Activated CD4-positive, CD25-positive, alpha-beta regulatory T cell treated with anti-CD3 and anti-CD28 coated beads, Interleukin-2, amount 50 U/mL, for 16 hours (primary cell): Measurements from ENCODE around the gene ARHGEF39.
"Not testable (repeated sequence)": the region's sequence is repeated elsewhere in the genome, so short reads cannot be mapped to it uniquely, and the experiment has no call there.

Experiments
- DNase-seq: peaks from one replicate; pipeline ENCODE4 v3.0.0-alpha.2; 2020; ENCODE audit warnings: low read depth, low spot score

The ARHGEF39 gene

GRCh38 chr9:35650341-35651158 is 14.4 kb downstream of the ARHGEF39 start, which contains the start of gene SIT1:
SIT1 (minus strand) TSS chr9:35650931; CDS start chr9:35650853, 78 bp downstream.
- DNase-seq: no peak

GRCh38 chr9:35649431-35650340 is 15.3 kb downstream of the ARHGEF39 start:
- no peak for DNase-seq

DNA sequence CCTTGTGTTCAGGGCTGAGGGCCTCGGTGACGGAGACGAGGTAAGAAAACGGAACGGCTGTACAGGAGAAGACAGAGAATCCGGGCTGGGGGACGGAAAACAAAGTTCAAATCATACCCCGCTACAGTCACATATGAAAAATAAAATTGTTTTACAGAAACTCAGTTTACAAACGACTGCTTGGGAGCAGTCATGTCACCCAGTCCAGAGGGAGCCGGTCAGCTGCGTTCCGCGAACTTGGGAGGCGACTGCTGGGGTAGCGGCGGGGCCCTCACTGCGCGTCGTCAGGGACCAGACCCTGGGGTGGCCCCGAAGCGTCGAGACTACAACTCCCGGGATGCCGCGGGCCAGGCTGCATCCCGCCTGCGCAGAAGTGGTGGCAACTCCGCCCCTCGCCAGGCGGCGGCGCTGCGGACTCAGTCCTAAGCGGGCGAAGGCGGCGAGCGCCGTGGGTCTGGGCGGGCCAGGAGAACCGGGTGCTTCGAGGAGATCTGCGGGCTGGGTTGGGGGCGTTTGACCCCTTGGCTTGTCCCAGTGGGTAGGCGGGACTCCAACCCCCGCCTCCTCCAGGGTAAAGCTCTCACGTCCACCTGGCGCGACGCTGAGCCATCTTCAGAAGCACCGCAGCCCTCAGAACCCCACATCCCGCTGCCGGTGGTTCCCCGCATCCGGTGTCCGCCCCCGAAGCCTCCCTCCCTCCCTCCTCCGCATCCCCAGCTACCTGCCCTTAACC is 18.3 kb downstream of the ARHGEF39 start:
- peak; percentile 83 for DNase-seq

GRCh38 chr9:35646153-35646532 is 18.9 kb downstream of the ARHGEF39 start:
- DNase-seq: no peak

- DNase-seq: not testable (repeated sequence)
Measured at GRCh38 chr9:35645736-35646135, 19.3 kb downstream of the ARHGEF39 start.

DNA sequence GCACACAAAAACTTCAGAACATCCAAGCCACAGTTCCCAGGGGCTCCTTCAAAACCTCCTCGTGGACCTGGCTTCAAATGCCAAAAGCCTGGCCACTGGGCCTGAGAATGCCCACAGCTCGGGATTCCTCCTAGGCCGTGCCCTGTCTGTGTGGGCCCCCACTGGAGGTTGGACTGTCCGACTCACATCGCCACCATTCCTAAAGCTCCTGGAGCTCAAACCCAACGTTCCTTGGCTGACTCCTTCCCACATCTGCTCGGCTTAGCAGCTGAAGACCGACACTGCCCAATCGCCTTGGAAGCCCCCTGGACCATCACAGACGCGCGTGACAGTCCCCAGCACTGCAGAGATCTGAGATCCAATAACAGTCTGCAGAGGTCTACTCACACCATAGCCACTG is 21.9 kb downstream of the ARHGEF39 start:
- no peak for DNase-seq

DNA sequence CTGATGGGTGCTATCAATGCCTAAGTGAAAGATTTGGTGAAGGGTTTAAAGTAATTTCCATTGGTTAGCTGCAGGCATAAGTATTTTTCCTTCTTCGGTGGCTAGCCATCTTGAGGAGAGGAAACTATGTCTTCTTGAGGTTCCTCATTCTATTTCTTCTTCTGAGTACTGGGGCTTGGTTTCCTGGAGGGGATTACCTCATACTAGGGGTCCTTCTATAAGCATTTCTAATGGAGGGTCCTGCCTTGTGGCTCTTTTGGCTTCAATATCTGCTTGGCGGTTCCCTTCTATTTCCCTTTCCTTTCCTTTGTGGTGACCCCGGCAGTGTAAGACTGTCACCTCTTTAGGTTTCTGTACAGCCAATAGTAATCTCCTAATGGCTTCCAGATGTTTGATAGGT is 23.5 kb downstream of the ARHGEF39 start:
- DNase-seq: not testable (repeated sequence)

GRCh38 chr9:35640431-35640830 is 24.6 kb downstream of the ARHGEF39 start:
- DNase-seq: not testable (repeated sequence)

- DNase-seq: no peak
Measured at GRCh38 chr9:35639631-35640030, 25.4 kb downstream of the ARHGEF39 start.

GRCh38 chr9:35639225-35639624 is 25.8 kb downstream of the ARHGEF39 start:
- DNase-seq: not testable (repeated sequence)

GRCh38 chr9:35638751-35639150 is 26.2 kb downstream of the ARHGEF39 start:
- not testable (repeated sequence) for DNase-seq

DNA sequence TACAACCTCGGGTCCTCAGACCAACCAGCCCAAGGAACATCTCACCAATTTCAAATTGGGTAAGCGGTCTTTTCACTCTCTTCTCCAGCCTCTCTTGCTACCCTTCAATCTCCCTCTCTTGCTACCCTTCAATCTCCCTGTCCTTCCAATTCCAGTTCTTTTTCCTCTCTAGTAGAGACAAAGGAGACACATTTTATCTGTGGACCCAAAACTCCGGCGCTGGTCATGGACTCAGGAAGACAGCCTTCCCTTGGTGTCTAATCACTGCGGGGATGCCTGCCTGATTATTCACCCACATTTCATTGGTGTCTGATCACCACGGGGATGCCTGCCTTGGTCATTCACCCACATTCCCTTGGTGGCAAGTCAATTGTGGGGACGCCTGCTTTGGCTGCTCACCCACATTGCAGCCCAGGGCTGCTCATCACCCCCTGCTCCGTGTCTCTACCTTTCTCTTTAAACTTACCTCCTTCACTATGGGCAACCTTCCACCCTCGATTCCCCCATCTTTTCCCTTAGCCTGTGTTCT is 27.5 kb downstream of the ARHGEF39 start:
- DNase-seq: not testable (repeated sequence)

GRCh38 chr9:35636877-35637246 is 28.1 kb downstream of the ARHGEF39 start:
- DNase-seq: not testable (repeated sequence)

DNA sequence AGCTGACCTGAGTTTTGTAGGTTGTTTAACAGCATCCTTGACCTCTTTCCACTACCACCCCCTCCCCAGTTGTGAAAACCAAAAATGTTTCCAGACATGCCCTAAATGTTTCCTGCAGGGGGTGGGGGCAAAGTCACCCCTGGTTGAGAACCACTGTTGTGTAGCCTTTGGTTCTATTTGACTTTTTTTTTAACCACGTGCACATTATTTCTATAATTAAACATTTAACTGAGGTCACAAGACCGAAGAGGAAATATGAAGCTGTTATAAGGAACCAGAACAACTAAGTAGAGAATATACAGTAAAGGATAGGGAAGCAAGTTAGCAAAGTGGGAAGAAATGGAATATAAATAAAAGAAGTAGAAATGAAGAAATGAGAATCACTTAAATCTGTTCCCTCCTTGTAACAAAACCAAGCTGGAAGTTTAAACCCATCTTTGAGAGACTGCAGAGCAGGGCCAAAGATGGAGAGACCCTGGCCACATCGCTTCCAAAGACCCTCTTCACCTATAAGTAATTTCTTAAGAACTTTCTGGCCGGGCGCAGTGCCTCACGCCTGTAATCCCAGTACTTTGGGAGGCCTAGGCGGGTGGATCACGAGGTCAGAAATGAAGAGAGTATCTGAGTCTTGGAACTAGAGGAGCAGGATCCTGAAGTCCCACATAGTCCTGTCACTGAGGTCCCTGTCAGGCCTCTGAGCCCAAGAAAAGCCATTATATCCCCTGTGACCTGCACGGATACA is 28.7 kb downstream of the ARHGEF39 start:
- no peak for DNase-seq

DNA sequence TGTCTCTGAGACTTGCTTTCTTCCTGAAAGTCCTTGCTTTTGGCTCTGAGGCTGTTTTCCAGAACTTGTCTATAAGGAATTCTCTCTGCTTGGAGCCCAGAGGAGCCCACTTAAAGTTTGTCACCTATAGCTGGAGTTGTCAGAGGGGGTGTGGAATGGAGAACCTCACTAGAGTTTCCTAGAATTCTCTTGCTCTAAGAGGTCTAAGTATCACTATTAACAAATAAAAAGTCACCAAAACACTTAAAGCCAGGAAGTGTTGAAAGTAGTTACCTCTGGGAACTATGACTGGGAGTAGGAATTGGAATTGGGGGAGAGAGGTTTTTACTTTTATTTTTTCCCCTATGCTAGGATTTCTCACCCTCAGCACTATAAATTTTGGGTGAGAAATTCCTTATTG is 29.3 kb downstream of the ARHGEF39 start:
- no peak for DNase-seq

DNA sequence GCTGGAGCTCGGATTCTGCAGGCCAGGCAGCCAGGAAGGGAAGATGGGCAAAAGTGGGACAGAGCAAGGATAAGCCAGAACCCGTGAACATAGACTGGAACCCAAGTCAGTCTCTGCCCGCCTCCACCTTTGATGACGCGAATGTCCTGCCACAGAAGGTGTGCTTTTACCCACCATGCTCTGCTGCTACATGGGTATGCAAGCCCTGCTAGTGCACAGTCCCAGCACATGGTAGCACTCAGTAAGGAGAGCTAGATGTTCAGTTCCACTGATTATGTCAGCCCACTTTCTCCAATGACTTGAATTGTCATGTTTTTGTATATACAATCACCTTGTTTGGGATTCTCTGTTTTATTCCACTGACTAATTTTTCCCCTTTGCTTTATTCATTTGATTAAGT is 35.4 kb downstream of the ARHGEF39 start:
- no peak for DNase-seq

- DNase-seq: no peak
Measured at GRCh38 chr9:35628389-35628991, 36.5 kb downstream of the ARHGEF39 start.

DNA sequence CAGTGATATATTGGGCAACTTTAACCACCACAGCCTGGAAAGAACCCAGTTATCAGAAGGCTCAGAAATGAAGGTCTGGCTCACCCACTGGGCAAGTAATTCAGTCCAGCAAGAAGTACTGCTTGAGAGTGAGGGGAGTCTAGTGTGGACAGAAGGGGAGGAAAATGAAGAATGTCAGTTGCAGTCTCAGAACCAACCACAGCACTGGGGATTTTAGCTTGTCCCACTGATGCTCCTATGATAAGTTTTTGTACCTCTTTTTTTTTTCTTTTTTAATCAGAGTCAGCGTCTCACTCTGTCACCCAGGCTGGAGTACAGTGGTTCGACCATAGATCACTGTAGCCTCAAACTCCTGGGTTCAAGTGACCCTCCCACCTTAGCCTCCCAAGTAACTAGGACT is 37.4 kb downstream of the ARHGEF39 start:
- no peak for DNase-seq

DNA sequence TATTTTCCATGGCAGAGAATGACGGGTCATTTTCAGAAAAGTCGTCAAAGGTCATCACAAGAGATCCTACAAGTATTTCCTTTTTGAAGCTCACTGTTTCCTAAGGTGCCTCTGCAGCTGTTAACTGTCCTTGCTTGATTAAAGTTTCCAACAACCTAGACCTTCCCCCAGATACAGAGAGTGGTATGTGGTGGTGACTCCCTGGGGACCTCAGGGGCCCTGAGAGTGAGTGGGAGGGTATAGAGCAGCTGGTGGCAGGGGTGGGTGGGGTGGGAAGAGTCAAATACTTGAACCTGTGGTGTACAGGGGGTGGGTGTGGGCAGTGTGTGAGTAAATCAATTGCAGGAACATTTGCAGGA is 45.2 kb downstream of the ARHGEF39 start:
- DNase-seq: no peak
